Measurements from ENCODE around the gene SLC29A4.

GRCh38 chr7:5324961-5325360, 42.2 kb downstream of the SLC29A4 start:
- TF ChIP-seq TAF1 (IDR thresholded peaks at IDR 0.05; ENCODE audit: low read depth) (no peak), CEBPB (IDR thresholded peaks at IDR 0.05) (no peak), YY1 (IDR thresholded peaks at IDR 0.05; ENCODE audit: low read depth) (no peak), MAX (IDR thresholded peaks at IDR 0.05) (no peak), NFIC (IDR thresholded peaks at IDR 0.05) (no peak), REST (IDR thresholded peaks at IDR 0.05; ENCODE audit: low read depth) (no peak), RAD21 (IDR thresholded peaks at IDR 0.05; ENCODE audit: low read depth) (no peak), EP300 (IDR thresholded peaks at IDR 0.05; ENCODE audit: borderline replicate concordance) (no peak), TCF12 (IDR thresholded peaks at IDR 0.05; ENCODE audit: low read depth) (no peak), FOXM1 (IDR thresholded peaks at IDR 0.05; ENCODE audit: borderline replicate concordance, low read depth) (no peak), EGR1 (IDR thresholded peaks at IDR 0.05) (no peak), USF1 (IDR thresholded peaks at IDR 0.05) (no peak), CREB1 (IDR thresholded peaks at IDR 0.05; ENCODE audit: low read depth) (no peak), TEAD4 (IDR thresholded peaks at IDR 0.05) (no peak)

Data from Ishikawa (cell line).